GM10847 (cell line): Measurements from ENCODE around the gene PRDM2.

ENCODE experiments used
- POLR2A ChIP-seq: IDR thresholded peaks from 2 replicates; pipeline ENCODE4 v1.6.1; 2011; ENCODE audit not compliant: insufficient read length; ENCODE audit errors: extremely low read depth

The PRDM2 gene

GRCh38 chr1:13694886-13695684 lies 4.9 kb upstream of the PRDM2 start:
- TF ChIP-seq POLR2A, result no peak

DNA sequence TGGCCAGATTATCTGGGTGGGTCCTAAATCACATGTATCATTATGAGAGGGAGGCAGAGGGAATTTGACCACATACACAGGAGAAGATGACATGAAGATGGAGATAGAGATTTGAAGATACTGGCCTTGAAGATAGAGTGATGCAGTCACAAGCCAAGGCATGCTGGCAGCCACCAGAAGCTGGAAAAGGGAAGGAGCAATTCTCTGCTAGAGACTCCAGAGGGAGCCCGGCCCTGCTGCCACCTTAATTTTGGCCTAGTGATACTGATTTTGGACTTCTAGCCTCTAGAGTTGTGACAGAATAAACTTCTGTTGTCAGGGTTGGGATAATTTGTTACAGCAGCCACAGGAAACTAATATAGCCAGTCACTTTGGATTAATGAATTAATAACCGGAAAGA lies 2.2 kb upstream of the PRDM2 start:
- no peak for TF ChIP-seq POLR2A

DNA sequence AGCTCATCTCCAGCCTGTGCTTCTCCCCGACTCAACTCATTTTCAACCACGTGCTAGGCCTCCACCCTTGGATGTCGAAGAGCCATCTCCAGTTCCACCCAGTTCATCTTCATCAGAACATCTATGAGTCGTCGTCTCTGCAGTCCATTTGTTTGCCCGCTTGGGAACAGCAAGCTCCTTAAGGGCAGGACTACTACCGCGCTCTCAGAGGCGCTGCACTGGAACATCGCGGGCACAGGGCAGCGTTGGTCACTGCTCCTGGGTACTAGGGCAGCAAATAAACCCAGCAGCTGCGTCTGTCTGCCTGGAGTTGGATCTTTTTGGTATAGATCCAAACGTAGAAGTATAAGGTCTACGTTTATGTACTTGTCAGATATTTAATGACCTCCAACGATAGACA lies 478 bp upstream of the PRDM2 start:
- TF ChIP-seq POLR2A, result no peak

DNA sequence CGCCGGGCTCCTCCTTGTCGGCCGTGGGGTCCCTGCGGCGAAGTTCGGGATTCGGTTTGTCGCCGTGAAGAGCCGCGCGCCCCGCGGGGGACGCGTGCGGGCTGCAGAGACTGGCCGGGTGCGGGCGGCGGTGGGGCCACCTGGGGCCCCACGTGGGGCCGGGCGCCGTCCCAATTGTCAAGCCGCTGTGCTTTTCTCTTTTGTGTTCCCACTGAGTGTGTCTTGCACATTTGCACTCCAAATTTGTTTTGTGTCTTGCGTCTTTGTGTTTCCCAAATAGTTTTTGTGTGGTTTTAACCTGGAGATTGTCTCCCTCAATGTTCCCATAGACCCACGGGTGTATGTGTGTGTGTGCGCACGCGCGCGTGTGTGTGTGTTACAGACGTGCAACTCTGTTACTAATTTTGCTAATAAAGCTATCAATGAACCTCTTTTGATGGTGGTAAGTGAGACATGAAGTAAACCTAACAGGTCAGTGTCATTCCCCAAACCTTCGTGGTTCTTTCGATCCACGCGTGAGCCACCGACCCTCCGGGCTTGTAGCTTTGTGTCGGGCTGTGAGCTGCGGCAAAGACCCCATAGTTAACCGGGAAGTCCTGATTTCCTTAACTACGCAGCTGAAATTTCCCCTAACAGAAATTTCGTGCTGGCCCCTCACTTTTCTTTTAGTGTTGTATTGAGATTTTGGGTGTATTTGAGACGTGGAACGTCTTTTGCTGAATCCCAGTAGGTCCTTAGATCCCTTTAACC lies 708 bp downstream of the PRDM2 start:
- TF ChIP-seq POLR2A, result no peak

DNA sequence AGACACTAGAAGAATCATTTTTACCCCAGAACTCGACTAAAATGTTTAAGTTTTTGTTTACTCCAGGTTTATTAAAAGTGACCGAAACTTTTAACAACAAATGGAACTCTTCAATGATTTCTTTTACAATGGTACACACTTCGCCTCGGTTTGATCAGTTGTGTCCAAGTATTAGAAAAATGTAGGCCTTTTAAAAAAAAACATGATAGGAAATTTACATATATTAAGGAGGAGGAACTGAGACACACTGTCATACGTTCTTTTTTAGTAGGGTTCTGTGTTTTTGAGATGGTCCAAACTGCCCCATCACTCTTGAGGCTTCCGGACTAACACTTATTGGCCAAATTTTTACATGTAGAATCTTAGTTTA lies 1.3 kb downstream of the PRDM2 start:
- no peak for TF ChIP-seq POLR2A

GRCh38 chr1:13702425-13703127 lies 2.6 kb downstream of the PRDM2 start:
- no peak for TF ChIP-seq POLR2A

GRCh38 chr1:13703128-13703513 lies 3.1 kb downstream of the PRDM2 start:
- TF ChIP-seq POLR2A, result no peak

DNA sequence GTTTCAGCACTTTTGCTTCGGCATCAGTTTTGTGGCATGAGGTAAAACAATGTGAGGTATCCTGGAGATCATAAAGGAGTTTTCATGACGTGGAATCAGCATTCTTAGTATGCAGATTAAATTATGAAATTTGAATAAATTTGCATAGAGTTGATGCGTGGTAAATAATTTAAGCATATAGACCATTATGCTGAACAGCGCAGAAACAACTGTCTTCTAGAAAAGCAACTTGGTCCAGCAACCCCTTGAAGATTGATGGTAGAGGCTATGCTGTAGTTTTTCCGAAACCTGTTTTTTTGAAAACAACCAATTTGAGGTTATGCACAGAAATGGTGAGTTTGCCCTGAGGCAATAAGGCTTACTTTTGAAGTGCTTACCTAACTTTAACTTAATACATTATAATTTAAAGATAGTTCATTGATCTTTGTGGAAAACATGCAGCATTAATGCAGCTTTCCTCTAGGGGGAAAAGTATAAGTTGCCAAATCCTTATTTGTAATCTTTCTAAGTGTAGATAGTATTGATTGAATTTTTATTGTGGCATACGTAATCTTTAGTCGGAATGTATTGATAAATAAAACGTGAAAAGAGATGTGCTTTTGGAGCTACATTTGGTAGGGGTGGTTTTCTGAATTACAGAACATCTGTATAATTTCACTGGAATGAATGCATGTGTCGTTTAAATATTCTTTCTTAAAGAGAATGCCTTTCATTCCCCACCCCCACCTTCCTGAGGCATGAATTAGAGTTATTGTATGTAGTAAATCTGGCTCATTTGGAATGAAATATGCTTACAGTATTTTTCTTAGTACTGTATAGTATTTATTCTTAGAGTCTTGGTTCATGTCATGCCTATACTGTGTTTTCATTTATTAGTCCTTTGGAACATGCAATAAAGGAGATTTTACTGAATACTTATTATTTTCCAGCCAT lies 3.8 kb downstream of the PRDM2 start:
- TF ChIP-seq POLR2A, result no peak

GRCh38 chr1:13706046-13706445 lies 6.1 kb downstream of the PRDM2 start:
- TF ChIP-seq POLR2A, result no peak

DNA sequence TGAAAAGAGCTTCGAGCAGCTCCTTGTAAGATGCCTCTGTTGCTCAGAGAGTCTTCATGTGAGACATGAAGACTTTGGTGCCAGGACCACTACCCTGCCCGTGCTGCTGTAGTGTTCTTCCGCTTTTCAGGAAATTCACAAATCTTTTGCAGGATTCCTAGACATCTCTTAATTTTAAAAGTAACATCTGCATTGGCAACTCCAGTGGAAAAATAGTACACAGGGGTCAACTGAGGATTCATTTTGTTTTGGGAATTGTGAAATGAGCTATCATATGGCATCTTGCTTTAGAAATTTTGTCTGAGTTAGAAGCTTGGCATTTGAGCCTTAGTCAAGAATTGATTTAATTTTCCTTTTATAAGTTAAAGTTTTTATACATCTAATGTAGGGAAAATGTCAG lies 7.2 kb downstream of the PRDM2 start:
- no peak for TF ChIP-seq POLR2A

GRCh38 chr1:13708380-13708982 lies 8.5 kb downstream of the PRDM2 start:
- no peak for TF ChIP-seq POLR2A

DNA sequence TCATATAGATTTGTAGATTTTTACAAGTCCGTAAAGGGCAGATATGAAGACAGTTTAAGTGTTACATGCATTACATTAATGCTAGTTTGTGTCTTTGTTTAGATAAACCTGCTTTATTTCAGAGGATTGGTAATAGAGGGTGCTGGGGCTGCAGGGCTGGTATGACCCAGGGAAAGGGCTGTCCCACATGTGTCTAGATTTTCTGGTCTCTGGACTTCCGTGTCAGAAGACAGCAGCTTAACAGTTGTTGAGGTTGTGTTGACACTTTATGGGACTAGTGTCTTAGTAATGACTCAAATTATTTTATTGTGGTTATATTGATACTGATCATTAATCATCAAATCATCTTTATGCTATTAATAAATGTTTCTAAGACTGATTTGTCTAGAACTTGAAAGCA lies 10.1 kb downstream of the PRDM2 start:
- TF ChIP-seq POLR2A, result no peak

DNA sequence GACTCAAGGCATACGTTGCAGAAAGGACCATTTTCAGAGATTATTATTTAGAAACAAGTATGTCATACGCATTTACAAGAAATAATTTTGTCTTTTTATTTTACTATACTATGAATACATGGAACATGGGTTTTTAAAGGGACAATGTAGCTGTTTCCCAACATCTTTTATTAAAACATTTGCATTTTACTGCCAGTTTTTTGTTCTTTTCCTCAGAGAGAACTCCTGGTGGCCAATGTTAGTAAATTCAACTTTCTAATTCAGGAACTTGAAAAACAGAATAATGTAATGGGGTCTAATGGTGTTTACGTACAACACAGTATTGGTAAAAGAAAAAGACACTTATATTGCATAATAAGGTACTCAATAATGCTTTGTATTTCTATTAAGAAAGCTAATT lies 14.9 kb downstream of the PRDM2 start:
- no peak for TF ChIP-seq POLR2A

DNA sequence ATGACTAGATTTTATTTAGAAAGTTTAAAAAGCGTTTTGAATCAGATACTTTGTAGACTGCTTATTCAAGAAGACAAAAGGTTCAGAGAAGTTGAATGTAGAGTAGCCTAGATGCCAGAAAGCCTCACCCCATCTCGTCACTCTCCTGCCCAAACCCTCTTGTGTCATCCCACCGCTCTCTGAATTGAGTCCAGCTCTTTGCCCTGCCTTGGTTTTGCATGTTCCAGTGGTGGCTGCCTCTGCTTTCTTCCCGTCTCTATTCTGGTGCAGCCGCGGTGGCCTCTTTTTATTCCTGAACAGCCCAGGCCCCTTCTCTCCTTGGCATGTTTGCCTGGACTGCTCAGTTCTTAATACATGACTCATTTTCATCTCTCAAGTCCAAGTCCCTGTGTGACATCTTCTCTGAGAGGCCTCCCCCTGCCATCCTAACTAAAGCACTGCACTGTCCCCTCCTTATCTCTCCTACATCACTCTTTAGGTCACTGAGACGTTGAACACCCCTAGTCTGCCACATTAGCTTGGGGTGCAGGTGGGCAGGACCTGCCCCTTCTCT lies 22.9 kb downstream of the PRDM2 start:
- TF ChIP-seq POLR2A, result no peak

DNA sequence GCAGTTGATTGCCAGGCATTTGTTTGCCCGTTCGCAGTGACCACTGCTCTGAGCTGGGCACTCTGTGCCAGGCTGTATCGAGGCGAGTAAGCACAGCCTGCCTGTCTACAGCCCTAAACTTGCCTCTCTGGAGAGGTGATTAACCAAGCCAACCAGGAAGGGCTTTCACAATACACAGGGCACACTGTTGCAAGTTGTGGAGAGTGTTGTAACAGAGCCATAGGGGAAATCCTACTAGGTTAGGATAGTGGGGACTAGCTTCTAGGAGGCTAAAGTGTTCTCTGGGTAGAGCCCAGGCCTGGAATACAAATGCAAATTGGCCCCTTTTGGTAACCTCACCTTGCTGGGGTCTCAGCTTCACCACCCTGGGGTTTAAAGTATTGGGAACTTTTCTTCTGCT lies 23.8 kb downstream of the PRDM2 start:
- TF ChIP-seq POLR2A, result no peak

- TF ChIP-seq POLR2A, result no peak
Observed at GRCh38 chr1:13725714-13726175, 25.8 kb downstream of the PRDM2 start.
